Activated CD4-positive, alpha-beta T cell treated with anti-CD3 and anti-CD28 coated beads, Interleukin-2, amount 50 U/mL, for 1 hour (primary cell): ENCODE measurements around the gene PPP4R3B.

ENCODE experiments used
- DNase-seq: peaks from one replicate; pipeline ENCODE4 v3.0.0-alpha.2; 2020

Gene PPP4R3B

GRCh38 chr2:55502590-55503141 lies 114.8 kb downstream of the PPP4R3B start:
- DNase-seq, result no peak

- no peak for DNase-seq
Observed at GRCh38 chr2:55500025-55500424, 117.4 kb downstream of the PPP4R3B start.

GRCh38 chr2:55498582-55498981 lies 118.8 kb downstream of the PPP4R3B start:
- DNase-seq, result no peak
